ENCODE results near the gene TSPAN4.

GRCh38 chr11:828506-829175 lies 14.0 kb upstream of the TSPAN4 start:
- TF ChIP-seq POLR2A (IDR thresholded peaks at IDR 0.05; ENCODE audit: low read depth) (no peak), CTCF (IDR thresholded peaks at IDR 0.05) (no peak)

Data from esophagus muscularis mucosa (tissue), 3 donors.